Keratinocyte (primary cell): ENCODE measurements around the gene DNAJC8. TPM values are rescaled to one million over a fixed set of nuclear protein-coding genes. Genes with fewer than 3 reads are reported as not detected.

Experiments used
- DNase-seq: peaks from one replicate; pipeline ENCODE4 v3.0.0-alpha.2; 2011; ENCODE audit warnings: low read depth, missing footprints, low spot score
- FAIRE-seq: peaks from 2 replicates; lab custom pipeline; 2011; peaks lifted over from hg19 to GRCh38; lab: Jason Lieb, UNC
- H2AFZ ChIP-seq: 2 replicates; pipeline ENCODE4 v1.6.0; 2012; ENCODE audit warnings: low read length, control low read depth, inconsistent platforms; ENCODE audit not compliant: control insufficient read depth
- H3K27ac ChIP-seq: 2 replicates; pipeline ENCODE4 v1.5.1; 2011; ENCODE audit warnings: low read length; ENCODE audit not compliant: control insufficient read depth, insufficient read depth
- H3K27me3 ChIP-seq: 3 replicates; pipeline ENCODE4 v1.6.0; 2011; ENCODE audit warnings: low read length; ENCODE audit not compliant: control insufficient read depth, insufficient read depth; ENCODE audit errors: extremely low read depth
- H3K36me3 ChIP-seq, 2 experiments: 2 replicates in 1 of 2; 3 replicates in 1 of 2; pipeline ENCODE4 v1.5.1; 2011; ENCODE audit warnings: low read length in 2 of 2, mild to moderate bottlenecking in 1 of 2; ENCODE audit not compliant: control insufficient read depth in 2 of 2, insufficient read depth in 2 of 2; ENCODE audit errors: extremely low read depth in 1 of 2
- H3K4me1 ChIP-seq: 3 replicates; pipeline ENCODE4 v1.5.1; 2011; ENCODE audit warnings: low read length; ENCODE audit not compliant: control insufficient read depth, insufficient read depth; ENCODE audit errors: extremely low read depth
- H3K4me2 ChIP-seq: 3 replicates; pipeline ENCODE4 v1.6.0; 2011; ENCODE audit warnings: low read depth, low read length; ENCODE audit not compliant: control insufficient read depth, insufficient read depth; ENCODE audit errors: extremely low read depth
- H3K4me3 ChIP-seq, 3 experiments: fragments of 200-600 bp in 1 of 3; sonication (generic) in 1 of 3; 2 replicates in 2 of 3; 3 replicates in 1 of 3; pipeline ENCODE4 v1.5.1; 2011 to 2016; ENCODE audit warnings: low read length in 3 of 3, mild to moderate bottlenecking in 3 of 3, control low read depth in 2 of 3, inconsistent platforms in 1 of 3, low read depth in 1 of 3, mixed read lengths in 1 of 3, mixed run types in 1 of 3, moderate library complexity in 1 of 3; ENCODE audit not compliant: control insufficient read depth in 2 of 3, insufficient read depth in 2 of 3; ENCODE audit errors: extremely low read depth in 1 of 3
- H3K79me2 ChIP-seq: 2 replicates; pipeline ENCODE4 v1.6.0; 2012; ENCODE audit warnings: low read length; ENCODE audit not compliant: control insufficient read depth, insufficient read depth
- H3K9ac ChIP-seq: 3 replicates; pipeline ENCODE4 v1.6.0; 2011; ENCODE audit warnings: low read length; ENCODE audit not compliant: control insufficient read depth, insufficient read depth; ENCODE audit errors: extremely low read depth
- H3K9me1 ChIP-seq: 3 replicates; pipeline ENCODE4 v1.6.0; 2011; ENCODE audit warnings: low read length; ENCODE audit not compliant: control insufficient read depth, insufficient read depth; ENCODE audit errors: extremely low read depth
- H3K9me3 ChIP-seq: 2 replicates; pipeline ENCODE4 v1.5.1; 2012; ENCODE audit warnings: low read depth, low read length; ENCODE audit not compliant: control insufficient read depth
- H4K20me1 ChIP-seq: 3 replicates; pipeline ENCODE4 v1.6.0; 2011; ENCODE audit warnings: low read length; ENCODE audit not compliant: control insufficient read depth, insufficient read depth; ENCODE audit errors: extremely low read depth
- EZH2 ChIP-seq: IDR thresholded peaks from one replicate; pipeline ENCODE4 v1.6.1; 2012; ENCODE audit warnings: inconsistent platforms, mild to moderate bottlenecking, low read length, moderate library complexity
- dilution Hi-C: fragments of 300-500 bp; cut with MboI; formaldehyde crosslinking; loops from one replicate; pipeline ENCODE4 v1.7.0; 2020; ENCODE audit warnings: low sequenced_read_pairs; ENCODE audit not compliant: extremely low pct_ligation_motif_present
- polyA plus RNA-seq, 5 experiments: library from polyadenylated mRNA; depleted of rRNA in 3 of 5; stranded (reverse) in 3 of 5; stranded (forward) in 1 of 5; unstranded in 1 of 5; fragments of >200 nt; gene quantifications; 1 replicate in 1 of 5; 2 replicates in 3 of 5; 3 replicates in 1 of 5; pipeline versions ENCODE4 v1.2.1 to v1.2.3, GENCODE V29; 2011 to 2012; ENCODE audit warnings: missing spikeins in 2 of 5, low read depth in 1 of 5, low replicate concordance in 1 of 5

Gene DNAJC8
- polyA plus RNA-seq, 1 donor (not counting 4 experiments of a cell fraction or from before 2014, with no cell fraction given): 104 TPM

GRCh38 chr1:28259934-28260802 is 27.3 kb upstream of the DNAJC8 start:
- Histone ChIP-seq H3K27ac (peak overlapping the region; percentile 87), H3K9ac (peak overlapping the region; percentile 92), H3K27me3 (no peaks in the 10 kb centered on the region), H3K79me2 (peaks cover 58% of the 10 kb centered on the region), H3K36me3 (peaks cover 1 to 31% of the 10 kb centered on the region in 2 experiments), H3K4me3 (peak overlapping the region; percentile 95 to 100 (median 97)), H2AFZ (peak overlapping the region; percentile 30), H3K9me3 (no peaks in the 10 kb centered on the region), H3K9me1 (peaks cover 10% of the 10 kb centered on the region), H4K20me1 (peaks cover 33% of the 10 kb centered on the region), H3K4me2 (peak overlapping the region; percentile 96), H3K4me1 (peaks cover 25% of the 10 kb centered on the region)
- FAIRE-seq (no peak), DNase-seq (no peak)
- dilution Hi-C loops: no loop called here
- no peak for TF ChIP-seq EZH2

- dilution Hi-C loops: no loop called here
- no peak for TF ChIP-seq EZH2
Measured at GRCh38 chr1:28259252-28259933, 26.6 kb upstream of the DNAJC8 start, which contains the start of gene SESN2. Gene SESN2, plus strand, starts transcription at chr1:28259518. Its CDS starts 330 bp downstream, at chr1:28259848.

More at GRCh38 chr1:28259252-28259933, 26.6 kb upstream of the DNAJC8 start, which contains the start of gene SESN2:
- peak within 1 kb of the TSS; percentile 95 to 100 (median 97) for H3K4me3 ChIP-seq
- H2AFZ ChIP-seq: peak within 1 kb of the TSS; percentile 77
- no peaks in the 10 kb centered on the region for H3K27me3 ChIP-seq
- peak; percentile 84 for DNase-seq
- peak within 1 kb of the TSS; percentile 92 for H3K9ac ChIP-seq
- H3K9me3 ChIP-seq: no peaks in the 10 kb centered on the region
- H3K27ac ChIP-seq: peak within 1 kb of the TSS; percentile 99
- H3K9me1 ChIP-seq: peaks cover 7% of the 10 kb centered on the region
- FAIRE-seq: peak; percentile 49
- peaks cover 1 to 24% of the 10 kb centered on the region in 2 experiments for H3K36me3 ChIP-seq
- H4K20me1 ChIP-seq: peaks cover 27% of the 10 kb centered on the region
- peaks cover 50% of the 10 kb centered on the region for H3K79me2 ChIP-seq
- peak within 1 kb of the TSS; percentile 86 for H3K4me2 ChIP-seq
- H3K4me1 ChIP-seq: peaks cover 25% of the 10 kb centered on the region
